Measurements from ENCODE around the gene TMEM38A. TPM values are rescaled to one million over a fixed set of nuclear protein-coding genes. Genes with fewer than 3 reads are reported as not detected.
"Not testable (repeated sequence)": the region's sequence is repeated elsewhere in the genome, so short reads cannot be mapped to it uniquely, and the experiment has no call there.

TMEM38A gene
- total and polyA plus RNA-seq, 3 donors from 2014 or later, result 12.5 to 18.8 (median 17.7) TPM

GRCh38 chr19:16703677-16704076 lies 42.7 kb downstream of the TMEM38A start:
- no peaks in the 10 kb centered on the region for H3K27me3 ChIP-seq
- 72 to 96% methylated on average over 4 of the region's 4 CpGs for WGBS, 2 donors
- intact Hi-C loops (cut with DNase I; ENCODE audit: low total_unique reads), result no loop called here
- no peak for DNase-seq
- H3K9me3 ChIP-seq, result no peaks in the 10 kb centered on the region
- no peaks in the 10 kb centered on the region for H3K36me3 ChIP-seq (ENCODE audit: low read depth, missing control alignments)
- no peak overlapping the region for H3K27ac ChIP-seq
- TF ChIP-seq CTCF (IDR thresholded peaks at IDR 0.05) (no peak), POLR2A (IDR thresholded peaks at IDR 0.05) (no peak)
- no peak overlapping the region for H3K4me3 ChIP-seq
- peaks cover 10% of the 10 kb centered on the region for H3K4me1 ChIP-seq

GRCh38 chr19:16710870-16711269 lies 49.9 kb downstream of the TMEM38A start:
- H3K27me3 ChIP-seq; H3K4me3 ChIP-seq; H3K36me3 ChIP-seq (ENCODE audit: low read depth, missing control alignments); H3K9me3 ChIP-seq; DNase-seq; H3K27ac ChIP-seq; H3K4me1 ChIP-seq; intact Hi-C loops (cut with DNase I; ENCODE audit: low total_unique reads): not testable (repeated sequence)

GRCh38 chr19:16712295-16712694 lies 51.4 kb downstream of the TMEM38A start:
- H3K4me1 ChIP-seq; H3K36me3 ChIP-seq (ENCODE audit: low read depth, missing control alignments); intact Hi-C loops (cut with DNase I; ENCODE audit: low total_unique reads); H3K9me3 ChIP-seq; H3K27me3 ChIP-seq; H3K4me3 ChIP-seq; H3K27ac ChIP-seq; DNase-seq: not testable (repeated sequence)
- 72 to 80% methylated on average over 9 of the region's 9 CpGs for WGBS, 2 donors

- Histone ChIP-seq H3K4me1 (no peaks in the 10 kb centered on the region), H3K36me3 (ENCODE audit: low read depth, missing control alignments) (no peaks in the 10 kb centered on the region), H3K4me3 (no peak overlapping the region), H3K9me3 (no peaks in the 10 kb centered on the region), H3K27me3 (no peaks in the 10 kb centered on the region), H3K27ac (no peak overlapping the region)
- TF ChIP-seq POLR2A (IDR thresholded peaks at IDR 0.05) (no peak), CTCF (IDR thresholded peaks at IDR 0.05) (peak; percentile 64 to 93 (median 88))
- DNase-seq, result peak; percentile 80
- WGBS, 2 donors, result 21 to 22% methylated on average over 14 of the region's 14 CpGs
- intact Hi-C loops (cut with DNase I; ENCODE audit: low total_unique reads), result no loop called here
Measured at GRCh38 chr19:16714702-16715287, 53.9 kb downstream of the TMEM38A start.

- 71 to 83% methylated on average over 3 of the region's 3 CpGs for WGBS, 2 donors
Measured at GRCh38 chr19:16715611-16716010, 54.7 kb downstream of the TMEM38A start.

GRCh38 chr19:16721051-16721450 lies 60.1 kb downstream of the TMEM38A start:
- Histone ChIP-seq H3K9me3 (no peaks in the 10 kb centered on the region), H3K36me3 (ENCODE audit: low read depth, missing control alignments) (no peaks in the 10 kb centered on the region), H3K27ac (no peak overlapping the region), H3K4me1 (no peaks in the 10 kb centered on the region), H3K4me3 (no peak overlapping the region), H3K27me3 (no peaks in the 10 kb centered on the region)
- TF ChIP-seq POLR2A (IDR thresholded peaks at IDR 0.05), result no peak
- TF ChIP-seq CTCF (IDR thresholded peaks at IDR 0.05), result no peak
- intact Hi-C loops (cut with DNase I; ENCODE audit: low total_unique reads), result no loop called here
- 77 to 81% methylated on average over 7 of the region's 7 CpGs for WGBS, 2 donors
- no peak for DNase-seq

More at GRCh38 chr19:16715611-16716010, 54.7 kb downstream of the TMEM38A start:
- no peak overlapping the region for H3K27ac ChIP-seq
- no peaks in the 10 kb centered on the region for H3K27me3 ChIP-seq
- no peaks in the 10 kb centered on the region for H3K36me3 ChIP-seq (ENCODE audit: low read depth, missing control alignments)
- H3K4me1 ChIP-seq, result no peaks in the 10 kb centered on the region
- TF ChIP-seq POLR2A (IDR thresholded peaks at IDR 0.05), result no peak
- DNase-seq, result no peak
- intact Hi-C loops (cut with DNase I; ENCODE audit: low total_unique reads), result no loop called here
- H3K4me3 ChIP-seq, result no peak overlapping the region
- no peaks in the 10 kb centered on the region for H3K9me3 ChIP-seq

All from testis (tissue), 3 donors.